Testis (tissue), 2 donors: ENCODE measurements around the gene ATP5F1A.

ENCODE experiments used
- CTCF ChIP-seq, 3 experiments: fragments of 450-650 bp in 2 of 3; fragments of 200-600 bp in 1 of 3; sonication (generic) in 1 of 3; IDR thresholded peaks; one replicate each; pipeline ENCODE4 v1.5.1; 2016 to 2019; ENCODE audit warnings: antibody characterized with exemption in 3 of 3, mild to moderate bottlenecking in 2 of 3, moderate library complexity in 1 of 3
- POLR2A ChIP-seq: fragments of 450-650 bp; IDR thresholded peaks from one replicate; pipeline ENCODE4 v1.6.1; 2017; ENCODE audit warnings: antibody characterized with exemption, mild to moderate bottlenecking, moderate library complexity

- no peak for TF ChIP-seq CTCF (IDR thresholded peaks at IDR 0.05)
- TF ChIP-seq POLR2A, result no peak
Observed at GRCh38 chr18:46062781-46063180, 35.3 kb downstream of the ATP5F1A start.
